Transverse colon (tissue), 4 donors: ENCODE measurements around the gene TPO. TPM values are rescaled to one million over a fixed set of nuclear protein-coding genes. Genes with fewer than 3 reads are reported as not detected.

Experiments
- DNase-seq: peaks from one replicate; pipeline ENCODE4 v3.0.0-alpha.2; 2019
- H3K27ac ChIP-seq, 4 donors: fragments of 200-600 bp; sonication (generic); 2 replicates each; pipeline ENCODE4 v1.5.1; 2016 to 2018; ENCODE audit warnings: inconsistent platforms in 4 of 4
- H3K27me3 ChIP-seq: fragments of 200-600 bp; sonication (generic); 2 replicates; pipeline ENCODE4 v1.5.1; 2017; ENCODE audit warnings: inconsistent platforms
- H3K36me3 ChIP-seq, 4 donors: fragments of 200-600 bp; sonication (generic); 2 replicates each; pipeline ENCODE4 v1.5.1; 2017 to 2019; ENCODE audit warnings: inconsistent platforms in 4 of 4
- H3K4me1 ChIP-seq, 4 donors: fragments of 200-600 bp; sonication (generic); 2 replicates each; pipeline ENCODE4 v1.5.1; 2017 to 2020; ENCODE audit warnings: inconsistent platforms in 4 of 4
- H3K4me3 ChIP-seq, 4 donors: fragments of 200-600 bp; sonication (generic); 1 replicate in 1 of 4; 2 replicates in 3 of 4; pipeline versions ENCODE4 v1.5.1 to v1.6.1; 2017 to 2019; ENCODE audit warnings: inconsistent platforms in 4 of 4
- H3K9me3 ChIP-seq, 2 donors: fragments of 200-600 bp; sonication (generic); 2 replicates each; pipeline ENCODE4 v1.5.1; 2017 to 2019; ENCODE audit warnings: inconsistent platforms in 2 of 2
- CTCF ChIP-seq, 5 experiments: fragments of 200-600 bp in 3 of 5; fragments of 450-650 bp in 2 of 5; sonication (generic) in 3 of 5; IDR thresholded peaks; 1 replicate in 2 of 5; 2 replicates in 3 of 5; pipeline ENCODE4 v1.5.1; 2016 to 2017; ENCODE audit warnings: antibody characterized with exemption in 5 of 5, inconsistent platforms in 3 of 5, mild to moderate bottlenecking in 2 of 5, moderate library complexity in 1 of 5
- EP300 ChIP-seq: sonication (generic); formaldehyde crosslinking; IDR thresholded peaks from one replicate; pipeline ENCODE4 v1.6.1; 2017; ENCODE audit warnings: antibody characterized with exemption, low read depth
- POLR2A ChIP-seq: fragments of 450-650 bp; IDR thresholded peaks from one replicate; pipeline ENCODE4 v1.6.1; 2016; ENCODE audit warnings: antibody characterized with exemption, mild to moderate bottlenecking, moderate library complexity
- POLR2AphosphoS5 ChIP-seq, 3 donors: sonication (generic); formaldehyde crosslinking; IDR thresholded peaks; one replicate each; pipeline ENCODE4 v1.6.1; 2016; ENCODE audit warnings: antibody characterized with exemption in 3 of 3
- WGBS, 2 donors: methylation state at CpG; one replicate each; pipeline ENCODE4 v1.1.5; 2018; ENCODE audit warnings: low coverage in 1 of 2; 5-methylcytosine and 5-hydroxymethylcytosine counted together
- in situ Hi-C, 4 donors: fragments of 200-750 bp; cut with MboI; loops; one replicate each; pipeline versions ENCODE4 v1.15.0 to v1.15.1; 2017; ENCODE audit warnings: low sequenced_read_pairs in 3 of 4, low pct_ligation_motif_present in 1 of 4, low pct_unique_long_range_greater_than_20kb in 1 of 4
- intact Hi-C: fragments of 100-400 bp; cut with DNase I; formaldehyde crosslinking; loops from one replicate; pipeline ENCODE4 v1.15.1; 2023; ENCODE audit warnings: low total_unique reads
- total RNA-seq, 4 donors: library from RNA; depleted of rRNA; stranded (reverse); fragments of >200 nt; gene quantifications; one replicate each; pipeline ENCODE4 v1.1.0, GENCODE V29; 2016

Gene TPO
- total RNA-seq, 4 donors from 2014 or later, result 1.4 to 5.8 (median 3.8) TPM

GRCh38 chr2:1541040-1541439 is 127.8 kb downstream of the TPO start:
- no peak overlapping the region for H3K27ac ChIP-seq
- no peaks in the 10 kb centered on the region for H3K36me3 ChIP-seq
- peaks cover 0 to 3% (median 0%) of the 10 kb centered on the region in 4 donors for H3K4me1 ChIP-seq
- no peak for DNase-seq
- in situ Hi-C loops, result loop anchor here in 3 of 4 donors (10.0 to 25.0 kb wide), 3 partner anchors 686 to 829 kb away; no protein-coding TSS in a partner anchor
- no peak overlapping the region for H3K4me3 ChIP-seq
- intact Hi-C loops, result no loop called here
- H3K27me3 ChIP-seq, result no peaks in the 10 kb centered on the region
- no peaks in the 10 kb centered on the region for H3K9me3 ChIP-seq
- TF ChIP-seq POLR2A (no peak), POLR2AphosphoS5 (IDR thresholded peaks at IDR 0.05) (no peak), CTCF (IDR thresholded peaks at IDR 0.05) (no peak), EP300 (no peak)
- 88 to 95% methylated on average over 6 of the region's 6 CpGs for WGBS, 2 donors

- peaks cover 0 to 4% (median 0%) of the 10 kb centered on the region in 4 donors for H3K4me1 ChIP-seq
- no peaks in the 10 kb centered on the region for H3K36me3 ChIP-seq
- DNase-seq, result no peak
- no peak overlapping the region for H3K27ac ChIP-seq
- no peak overlapping the region for H3K4me3 ChIP-seq
- WGBS, 2 donors, result 78 to 80% methylated on average over 5 to 16 of the region's 16 CpGs
- H3K27me3 ChIP-seq, result no peaks in the 10 kb centered on the region
- intact Hi-C loops, result no loop called here
- TF ChIP-seq POLR2AphosphoS5 (IDR thresholded peaks at IDR 0.05), result no peak
- no peak for TF ChIP-seq EP300
- no peak for TF ChIP-seq POLR2A
- TF ChIP-seq CTCF (IDR thresholded peaks at IDR 0.05), result no peak
- in situ Hi-C loops, result loop anchor here in 3 of 4 donors (10.0 to 25.0 kb wide), 3 partner anchors 687 to 830 kb away; no protein-coding TSS in a partner anchor
- H3K9me3 ChIP-seq, result no peaks in the 10 kb centered on the region
These were observed 128.7 kb downstream of the TPO start for GRCh38 chr2:1541819-1542475.

GRCh38 chr2:1542971-1543370 is 129.7 kb downstream of the TPO start:
- no peak for TF ChIP-seq POLR2A
- no peak for TF ChIP-seq EP300
- no peak for TF ChIP-seq CTCF (IDR thresholded peaks at IDR 0.05)
- TF ChIP-seq POLR2AphosphoS5 (IDR thresholded peaks at IDR 0.05), result no peak
- in situ Hi-C loops, result loop anchor here in 3 of 4 donors (10.0 to 25.0 kb wide), 3 partner anchors 688 to 831 kb away; no protein-coding TSS in a partner anchor
- peaks cover 0 to 4% (median 0%) of the 10 kb centered on the region in 4 donors for H3K4me1 ChIP-seq
- H3K4me3 ChIP-seq, result no peak overlapping the region
- no peaks in the 10 kb centered on the region for H3K27me3 ChIP-seq
- no peak for DNase-seq
- H3K36me3 ChIP-seq, result no peaks in the 10 kb centered on the region
- H3K9me3 ChIP-seq, result no peaks in the 10 kb centered on the region
- intact Hi-C loops, result no loop called here
- H3K27ac ChIP-seq, result no peak overlapping the region
- WGBS, 2 donors, result 90% methylated on average over 11 of the region's 11 CpGs; no CpG with 5 or more reads in 1 of the 2 donors

GRCh38 chr2:1543776-1544477 is 130.7 kb downstream of the TPO start:
- no peaks in the 10 kb centered on the region for H3K36me3 ChIP-seq
- H3K9me3 ChIP-seq, result no peaks in the 10 kb centered on the region
- WGBS, 2 donors, result 82 to 91% methylated on average over 2 to 14 of the region's 14 CpGs
- no peak overlapping the region for H3K4me3 ChIP-seq
- in situ Hi-C loops (loop anchor here in 3 of 4 donors (10.0 to 25.0 kb wide), 3 partner anchors 689 to 832 kb away; no protein-coding TSS in a partner anchor), intact Hi-C loops (no loop called here)
- DNase-seq, result no peak
- no peaks in the 10 kb centered on the region for H3K27me3 ChIP-seq
- no peak for TF ChIP-seq CTCF (IDR thresholded peaks at IDR 0.05)
- no peak for TF ChIP-seq EP300
- no peak for TF ChIP-seq POLR2AphosphoS5 (IDR thresholded peaks at IDR 0.05)
- no peak for TF ChIP-seq POLR2A
- H3K27ac ChIP-seq, result no peak overlapping the region
- H3K4me1 ChIP-seq, result peaks cover 0 to 4% (median 0%) of the 10 kb centered on the region in 4 donors
